NCI-H146 treated with DMSO at 0.1 percent for 48 hours (cell line): ENCODE data around the gene SGSH.

Experiments used
- DNase-seq: peaks from one replicate; lab custom pipeline; 2025; ENCODE audit not compliant: unreplicated experiment; lab: John Stamatoyannopoulos, UW

Gene SGSH

GRCh38 chr17:80227666-80228065, 7.5 kb upstream of the SGSH start:
- DNase-seq: no peak

- DNase-seq: no peak
Measured at GRCh38 chr17:80227156-80227555, 7.0 kb upstream of the SGSH start.

GRCh38 chr17:80225230-80225629, 5.1 kb upstream of the SGSH start:
- DNase-seq: no peak

- DNase-seq: no peak
Measured at GRCh38 chr17:80224683-80225082, 4.5 kb upstream of the SGSH start.

GRCh38 chr17:80223838-80224497, 3.8 kb upstream of the SGSH start:
- DNase-seq: no peak

- DNase-seq: no peak
Measured at GRCh38 chr17:80223142-80223815, 3.1 kb upstream of the SGSH start.

- no peak for DNase-seq
Measured at GRCh38 chr17:80222376-80223141, 2.4 kb upstream of the SGSH start.

GRCh38 chr17:80221351-80222105, 1.4 kb upstream of the SGSH start:
- DNase-seq: no peak

GRCh38 chr17:80220736-80221215, 643 bp upstream of the SGSH start:
- peak; percentile 19 for DNase-seq

- DNase-seq: no peak
Measured at GRCh38 chr17:80219763-80220053, 425 bp downstream of the SGSH start.

GRCh38 chr17:80219013-80219762, 945 bp downstream of the SGSH start:
- peak; percentile 1 for DNase-seq

GRCh38 chr17:80218391-80218790, 1.7 kb downstream of the SGSH start:
- DNase-seq: no peak

- DNase-seq: no peak
Measured at GRCh38 chr17:80217703-80218362, 2.3 kb downstream of the SGSH start.

- no peak for DNase-seq
Measured at GRCh38 chr17:80216473-80217456, 3.4 kb downstream of the SGSH start.

GRCh38 chr17:80214878-80215210, 5.3 kb downstream of the SGSH start:
- no peak for DNase-seq

GRCh38 chr17:80214012-80214877, 5.9 kb downstream of the SGSH start:
- no peak for DNase-seq

- no peak for DNase-seq
Measured at GRCh38 chr17:80213643-80213975, 6.5 kb downstream of the SGSH start.

- no peak for DNase-seq
Measured at GRCh38 chr17:80212962-80213642, 7.0 kb downstream of the SGSH start.
